Caco-2 (cell line): Measurements from ENCODE around the gene CNOT2. TPM values are rescaled to one million over a fixed set of nuclear protein-coding genes. Genes with fewer than 3 reads are reported as not detected.

Experiments used
- BruUV-seq: library from RNA; stranded (reverse); fragments of 400-500 nt; replicated peaks from 2 replicates; lab custom pipeline; 2021; lab: Mats Ljungman, UMichigan
- CTCF ChIA-PET: fragments of 300-600 bp; sonication (Branson Sonifier 250); formaldehyde crosslinking; loops from one replicate; lab custom pipeline; 2022; ENCODE audit warnings: antibody characterized with exemption; lab: Charles Lee
- POLR2A ChIA-PET: fragments of 300-600 bp; sonication (Branson Sonifier 250); formaldehyde crosslinking; loops from one replicate; lab custom pipeline; 2022; ENCODE audit warnings: antibody characterized with exemption; lab: Charles Lee
- DNase-seq, 2 experiments: peaks; one replicate each; pipeline versions ENCODE4 v3.0.0 to v3.0.0-alpha.2; 2020 to 2022
- H3K27me3 ChIP-seq: replicated peaks from 2 replicates; pipeline ENCODE4 v1.6.0; 2011; ENCODE audit warnings: low read length; ENCODE audit not compliant: control insufficient read depth, insufficient read depth
- H3K36me3 ChIP-seq: 2 replicates; pipeline ENCODE4 v1.5.1; 2011; ENCODE audit warnings: low read length; ENCODE audit not compliant: control insufficient read depth, insufficient read depth
- H3K4me1 ChIP-seq: fragments of 250-450 bp; sonication (Bioruptor Pico); 2 replicates; pipeline ENCODE4 v1.5.1; 2020; ENCODE audit warnings: mild to moderate bottlenecking
- H3K4me3 ChIP-seq: 2 replicates; pipeline ENCODE4 v1.5.1; 2011; ENCODE audit warnings: low read depth, mild to moderate bottlenecking, control low read depth, low read length
- H3K9me3 ChIP-seq: fragments of 250-450 bp; sonication (Bioruptor Pico); 2 replicates; pipeline ENCODE4 v1.5.1; 2020; ENCODE audit warnings: mild to moderate bottlenecking, moderate library complexity
- H3K27ac Mint-ChIP-seq: one replicate; pipeline ENCODE4 v1.8.0; 2022; ENCODE audit warnings: mixed read lengths; ENCODE audit not compliant: unreplicated experiment
- H3K27me3 Mint-ChIP-seq: one replicate; pipeline ENCODE4 v1.8.0; 2022; ENCODE audit warnings: mixed read lengths; ENCODE audit not compliant: insufficient read depth, unreplicated experiment
- H3K36me3 Mint-ChIP-seq: one replicate; pipeline ENCODE4 v1.8.0; 2022; ENCODE audit warnings: mild to moderate bottlenecking, mixed read lengths; ENCODE audit not compliant: insufficient read depth, unreplicated experiment
- H3K4me1 Mint-ChIP-seq: one replicate; pipeline ENCODE4 v1.8.0; 2022; ENCODE audit warnings: low read depth, mixed read lengths; ENCODE audit not compliant: unreplicated experiment
- H3K4me3 Mint-ChIP-seq: one replicate; pipeline ENCODE4 v1.8.0; 2022; ENCODE audit warnings: mild to moderate bottlenecking, moderate library complexity, mixed read lengths; ENCODE audit not compliant: unreplicated experiment
- H3K9me3 Mint-ChIP-seq: one replicate; pipeline ENCODE4 v1.8.0; 2022; ENCODE audit warnings: mixed read lengths; ENCODE audit not compliant: unreplicated experiment
- CTCF ChIP-seq, 2 experiments: fragments of 200-600 bp in 1 of 2; IDR thresholded peaks; 1 replicate in 1 of 2; 2 replicates in 1 of 2; pipeline versions ENCODE4 v1.5.1 to v1.8.0; 2011 to 2022; ENCODE audit warnings: antibody characterized with exemption in 1 of 2, control low read depth in 1 of 2, inconsistent platforms in 1 of 2, low read depth in 1 of 2, low read length in 1 of 2, mild to moderate bottlenecking in 1 of 2, moderate library complexity in 1 of 2; ENCODE audit not compliant: insufficient read depth in 1 of 2, severe bottlenecking in 1 of 2, unreplicated experiment in 1 of 2
- intact Hi-C: fragments of 100-400 bp; cut with micrococcal nuclease; formaldehyde crosslinking; loops from one replicate; pipeline ENCODE4 v1.10.0; 2022; ENCODE audit not compliant: unreplicated experiment
- total RNA-seq: library from RNA; stranded (reverse); gene quantifications from 2 replicates; pipeline ENCODE4 v1.2.3, GENCODE V29; 2022

The CNOT2 gene
- total RNA-seq, 1 experiment from 2014 or later = 83.5 TPM

- no peak for TF ChIP-seq CTCF (IDR thresholded peaks at IDR 0.05; ENCODE audit: insufficient read depth in 1 of 2, low read depth in 1 of 2, low read length in 1 of 2, severe bottlenecking in 1 of 2, unreplicated experiment in 1 of 2)
- Histone ChIP-seq H3K9me3 (no peaks in the 10 kb centered on the region), H3K36me3 (no peaks in the 10 kb centered on the region), H3K4me1 (no peaks in the 10 kb centered on the region), H3K4me3 (no peak overlapping the region), H3K27me3 (no peaks in the 10 kb centered on the region)
- Mint-ChIP-seq H3K4me1 (no peaks in the 10 kb centered on the region), H3K27me3 (no peaks in the 10 kb centered on the region), H3K36me3 (peaks cover 7% of the 10 kb centered on the region), H3K9me3 (no peaks in the 10 kb centered on the region), H3K4me3 (no peak overlapping the region), H3K27ac (no peak overlapping the region)
- no TSS peak for BruUV-seq
- ChIA-PET POLR2A (no interaction called here), CTCF (no interaction called here)
- DNase-seq = no peak
- intact Hi-C loops = no loop called here
These were observed 76.4 kb downstream of the CNOT2 start for GRCh38 chr12:70319605-70320004.

GRCh38 chr12:70321191-70321590 is 78.0 kb downstream of the CNOT2 start:
- no peak overlapping the region for H3K4me3 ChIP-seq
- Mint-ChIP-seq H3K27me3 (no peaks in the 10 kb centered on the region), H3K4me3 (no peak overlapping the region), H3K9me3 (no peaks in the 10 kb centered on the region), H3K36me3 (no peaks in the 10 kb centered on the region), H3K4me1 (no peaks in the 10 kb centered on the region), H3K27ac (no peak overlapping the region)
- CTCF ChIA-PET = no interaction called here
- no peaks in the 10 kb centered on the region for H3K9me3 ChIP-seq
- POLR2A ChIA-PET = no interaction called here
- H3K36me3 ChIP-seq = no peaks in the 10 kb centered on the region
- no peak for TF ChIP-seq CTCF (IDR thresholded peaks at IDR 0.05; ENCODE audit: insufficient read depth in 1 of 2, low read depth in 1 of 2, low read length in 1 of 2, severe bottlenecking in 1 of 2, unreplicated experiment in 1 of 2)
- H3K4me1 ChIP-seq = no peaks in the 10 kb centered on the region
- intact Hi-C loops = no loop called here
- no peaks in the 10 kb centered on the region for H3K27me3 ChIP-seq
- no TSS peak for BruUV-seq
- DNase-seq = no peak

- Mint-ChIP-seq H3K27ac (no peak overlapping the region), H3K4me3 (no peak overlapping the region), H3K9me3 (no peaks in the 10 kb centered on the region), H3K36me3 (no peaks in the 10 kb centered on the region), H3K4me1 (no peaks in the 10 kb centered on the region), H3K27me3 (no peaks in the 10 kb centered on the region)
- H3K4me1 ChIP-seq = peaks cover 3% of the 10 kb centered on the region; the same call in 1 of the 2 replicates
- CTCF ChIA-PET = no interaction called here
- H3K4me3 ChIP-seq = no peak overlapping the region
- intact Hi-C loops = no loop called here
- no peak for TF ChIP-seq CTCF (IDR thresholded peaks at IDR 0.05; ENCODE audit: insufficient read depth in 1 of 2, low read depth in 1 of 2, low read length in 1 of 2, severe bottlenecking in 1 of 2, unreplicated experiment in 1 of 2)
- H3K9me3 ChIP-seq = 0 out of 2 replicates have a peak, but pooled peaks cover 3% of the 10 kb centered on the region
- POLR2A ChIA-PET = no interaction called here
- no peaks in the 10 kb centered on the region for H3K36me3 ChIP-seq
- DNase-seq = no peak
- H3K27me3 ChIP-seq = no peaks in the 10 kb centered on the region
- BruUV-seq = no TSS peak
These were observed 84.3 kb downstream of the CNOT2 start for GRCh38 chr12:70327541-70327940.
